Upper lobe of left lung (tissue), 4 donors: Measurements from ENCODE around the gene MTPN.

ENCODE experiments used
- CTCF ChIP-seq, 6 experiments: fragments of 450-650 bp in 4 of 6; fragments of 200-600 bp in 2 of 6; sonication (generic) in 2 of 6; IDR thresholded peaks; one replicate each; pipeline ENCODE4 v1.5.1; 2016 to 2019; ENCODE audit warnings: antibody characterized with exemption in 6 of 6
- EP300 ChIP-seq, 4 donors: sonication (generic); formaldehyde crosslinking; IDR thresholded peaks; one replicate each; pipeline ENCODE4 v1.5.1; 2017; ENCODE audit warnings: antibody characterized with exemption in 4 of 4, control low read depth in 2 of 4
- POLR2A ChIP-seq, 4 donors: fragments of 450-650 bp; IDR thresholded peaks; one replicate each; pipeline ENCODE4 v1.5.1; 2016 to 2017; ENCODE audit warnings: antibody characterized with exemption in 4 of 4, mild to moderate bottlenecking in 2 of 4
- POLR2AphosphoS5 ChIP-seq, 2 donors: sonication (generic); formaldehyde crosslinking; IDR thresholded peaks; one replicate each; pipeline ENCODE4 v1.5.1; 2017; ENCODE audit warnings: antibody characterized with exemption in 2 of 2

- TF ChIP-seq CTCF (IDR thresholded peaks at IDR 0.05) (no peak), EP300 (IDR thresholded peaks at IDR 0.05) (no peak), POLR2AphosphoS5 (IDR thresholded peaks at IDR 0.05) (no peak), POLR2A (IDR thresholded peaks at IDR 0.05) (no peak)
Observed at GRCh38 chr7:135998081-135998480, 20.9 kb upstream of the MTPN start.
